Measurements from ENCODE around the gene AQP2. TPM values are rescaled to one million over a fixed set of nuclear protein-coding genes. Genes with fewer than 3 reads are reported as not detected.

The AQP2 gene
- total RNA-seq, 1 experiment from 2014 or later, result not detected

- no peaks in the 10 kb centered on the region for H3K36me3 Mint-ChIP-seq (ENCODE audit: insufficient read depth, unreplicated experiment)
- POLR2A ChIA-PET, result interaction anchor here (0.6 kb wide), 1 partner anchor 45 kb away, joined by 5 read pairs; no protein-coding TSS in a partner anchor
- no peaks in the 10 kb centered on the region for H3K9me3 Mint-ChIP-seq (ENCODE audit: unreplicated experiment)
- H3K27ac Mint-ChIP-seq (ENCODE audit: unreplicated experiment), result no peak overlapping the region
- intact Hi-C loops (cut with micrococcal nuclease; ENCODE audit: unreplicated experiment), result no loop called here
- TF ChIP-seq CTCF (IDR thresholded peaks at IDR 0.05; ENCODE audit: insufficient read depth in 1 of 2, low read depth in 1 of 2, low read length in 1 of 2, severe bottlenecking in 1 of 2, unreplicated experiment in 1 of 2), result no peak
- CTCF ChIA-PET, result no interaction called here
- no peaks in the 10 kb centered on the region for H3K27me3 ChIP-seq (replicated peaks; ENCODE audit: control insufficient read depth, insufficient read depth, low read length)
- H3K27me3 Mint-ChIP-seq (ENCODE audit: insufficient read depth, unreplicated experiment), result no peaks in the 10 kb centered on the region
- DNase-seq, result no peak
- no peaks in the 10 kb centered on the region for H3K9me3 ChIP-seq
- no peak overlapping the region for H3K4me3 ChIP-seq (ENCODE audit: low read depth, low read length)
- no TSS peak for BruUV-seq (replicated peaks)
- H3K4me1 ChIP-seq, result no peaks in the 10 kb centered on the region
- no peaks in the 10 kb centered on the region for H3K36me3 ChIP-seq (ENCODE audit: control insufficient read depth, insufficient read depth, low read length)
- no peaks in the 10 kb centered on the region for H3K4me1 Mint-ChIP-seq (ENCODE audit: low read depth, unreplicated experiment)
- H3K4me3 Mint-ChIP-seq (ENCODE audit: unreplicated experiment), result no peak overlapping the region
These were observed 33.3 kb upstream of the AQP2 start for GRCh38 chr12:49917166-49917787.

GRCh38 chr12:49917788-49918173, 32.8 kb upstream of the AQP2 start:
- TF ChIP-seq CTCF (IDR thresholded peaks at IDR 0.05; ENCODE audit: insufficient read depth in 1 of 2, low read depth in 1 of 2, low read length in 1 of 2, severe bottlenecking in 1 of 2, unreplicated experiment in 1 of 2), result no peak
- no peaks in the 10 kb centered on the region for H3K4me1 Mint-ChIP-seq (ENCODE audit: low read depth, unreplicated experiment)
- H3K27me3 Mint-ChIP-seq (ENCODE audit: insufficient read depth, unreplicated experiment), result no peaks in the 10 kb centered on the region
- intact Hi-C loops (cut with micrococcal nuclease; ENCODE audit: unreplicated experiment), result no loop called here
- no peaks in the 10 kb centered on the region for H3K27me3 ChIP-seq (replicated peaks; ENCODE audit: control insufficient read depth, insufficient read depth, low read length)
- no peaks in the 10 kb centered on the region for H3K36me3 Mint-ChIP-seq (ENCODE audit: insufficient read depth, unreplicated experiment)
- DNase-seq, result no peak
- no TSS peak for BruUV-seq (replicated peaks)
- H3K27ac Mint-ChIP-seq (ENCODE audit: unreplicated experiment), result no peak overlapping the region
- ChIA-PET POLR2A (no interaction called here), CTCF (no interaction called here)
- H3K4me3 ChIP-seq (ENCODE audit: low read depth, low read length), result no peak overlapping the region
- no peak overlapping the region for H3K4me3 Mint-ChIP-seq (ENCODE audit: unreplicated experiment)
- no peaks in the 10 kb centered on the region for H3K36me3 ChIP-seq (ENCODE audit: control insufficient read depth, insufficient read depth, low read length)
- no peaks in the 10 kb centered on the region for H3K4me1 ChIP-seq
- no peaks in the 10 kb centered on the region for H3K9me3 ChIP-seq
- H3K9me3 Mint-ChIP-seq (ENCODE audit: unreplicated experiment), result no peaks in the 10 kb centered on the region

- no peaks in the 10 kb centered on the region for H3K27me3 Mint-ChIP-seq (ENCODE audit: insufficient read depth, unreplicated experiment)
- H3K9me3 Mint-ChIP-seq (ENCODE audit: unreplicated experiment), result no peaks in the 10 kb centered on the region
- BruUV-seq (replicated peaks), result no TSS peak
- no peaks in the 10 kb centered on the region for H3K4me1 Mint-ChIP-seq (ENCODE audit: low read depth, unreplicated experiment)
- POLR2A ChIA-PET, result no interaction called here
- TF ChIP-seq CTCF (IDR thresholded peaks at IDR 0.05; ENCODE audit: insufficient read depth in 1 of 2, low read depth in 1 of 2, low read length in 1 of 2, severe bottlenecking in 1 of 2, unreplicated experiment in 1 of 2), result no peak
- no peaks in the 10 kb centered on the region for H3K4me1 ChIP-seq
- H3K27me3 ChIP-seq (replicated peaks; ENCODE audit: control insufficient read depth, insufficient read depth, low read length), result no peaks in the 10 kb centered on the region
- H3K4me3 Mint-ChIP-seq (ENCODE audit: unreplicated experiment), result no peak overlapping the region
- intact Hi-C loops (cut with micrococcal nuclease; ENCODE audit: unreplicated experiment), result no loop called here
- no peak overlapping the region for H3K4me3 ChIP-seq (ENCODE audit: low read depth, low read length)
- no peak overlapping the region for H3K27ac Mint-ChIP-seq (ENCODE audit: unreplicated experiment)
- H3K36me3 Mint-ChIP-seq (ENCODE audit: insufficient read depth, unreplicated experiment), result no peaks in the 10 kb centered on the region
- CTCF ChIA-PET, result interaction anchor here (0.7 kb wide), 2 partner anchors 27 kb away, joined by 4 to 5 read pairs; no protein-coding TSS in a partner anchor
- no peaks in the 10 kb centered on the region for H3K36me3 ChIP-seq (ENCODE audit: control insufficient read depth, insufficient read depth, low read length)
- H3K9me3 ChIP-seq, result no peaks in the 10 kb centered on the region
- DNase-seq, result no peak
These were observed 30.2 kb upstream of the AQP2 start for GRCh38 chr12:49920241-49920914.
